HG02884 (cell line): ENCODE measurements around the gene GLS.
"Not testable (repeated sequence)": the region's sequence is repeated elsewhere in the genome, so short reads cannot be mapped to it uniquely, and the experiment has no call there.

Experiments
- ATAC-seq: cut with Tn5 transposase; IDR thresholded peaks from one replicate; pipeline ENCODE4 v1.9.1; 2021; ENCODE audit warnings: mild to moderate bottlenecking, moderate library complexity; ENCODE audit not compliant: unreplicated experiment

Gene GLS

DNA sequence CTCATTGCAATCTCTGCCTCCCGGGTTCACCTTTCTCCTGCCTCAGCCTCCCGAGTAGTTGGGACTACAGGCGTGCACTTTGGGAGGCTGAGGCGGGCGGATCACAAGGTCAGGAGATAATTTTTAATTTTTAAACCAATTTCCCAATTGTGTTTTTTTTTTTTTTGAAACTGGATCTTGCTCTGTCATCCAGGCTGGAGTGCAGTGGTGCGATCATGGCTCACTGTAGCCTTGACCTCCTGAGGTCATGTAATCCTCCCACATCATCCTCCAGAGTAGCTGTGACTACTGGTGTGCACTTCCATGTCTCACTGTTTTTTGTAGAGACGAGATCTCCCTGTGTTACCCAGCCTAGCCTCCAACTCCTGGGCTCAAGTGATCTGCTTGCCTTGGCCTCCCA, 49.3 kb downstream of the GLS start:
- no peak for ATAC-seq

DNA sequence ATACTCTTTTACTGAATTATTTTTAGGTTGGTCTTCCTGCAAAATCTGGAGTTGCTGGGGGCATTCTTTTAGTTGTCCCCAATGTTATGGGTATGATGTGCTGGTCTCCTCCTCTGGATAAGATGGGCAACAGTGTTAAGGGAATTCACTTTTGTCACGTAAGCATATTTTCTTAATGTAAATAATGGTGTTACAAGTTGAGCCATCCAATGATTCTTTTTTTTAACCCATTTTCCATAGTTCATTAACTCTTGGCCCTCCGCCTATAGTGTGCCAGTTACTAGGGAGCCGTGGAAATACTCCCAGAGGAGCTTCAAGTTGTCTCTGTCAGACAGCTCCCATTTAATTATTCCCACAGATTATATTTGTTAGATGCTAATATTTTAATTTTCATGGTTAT, 49.8 kb downstream of the GLS start:
- no peak for ATAC-seq

DNA sequence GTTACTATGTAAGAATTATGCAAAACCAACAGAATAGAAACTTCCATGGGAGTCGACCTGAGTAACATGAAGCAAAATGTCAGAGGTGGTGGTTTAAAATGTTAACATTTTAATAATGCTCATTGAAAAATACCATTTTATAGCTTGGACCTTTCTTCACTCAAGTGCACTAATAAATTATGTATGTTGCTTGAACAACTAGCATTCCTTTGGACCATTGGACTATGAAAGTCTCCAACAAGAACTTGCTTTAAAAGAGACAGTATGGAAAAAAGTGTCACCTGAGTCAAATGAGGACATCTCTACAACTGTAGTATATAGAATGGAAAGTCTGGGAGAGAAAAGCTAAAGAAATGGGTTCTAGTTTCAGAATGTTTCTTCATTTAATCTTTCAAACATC, 51.9 kb downstream of the GLS start:
- ATAC-seq = no peak

DNA sequence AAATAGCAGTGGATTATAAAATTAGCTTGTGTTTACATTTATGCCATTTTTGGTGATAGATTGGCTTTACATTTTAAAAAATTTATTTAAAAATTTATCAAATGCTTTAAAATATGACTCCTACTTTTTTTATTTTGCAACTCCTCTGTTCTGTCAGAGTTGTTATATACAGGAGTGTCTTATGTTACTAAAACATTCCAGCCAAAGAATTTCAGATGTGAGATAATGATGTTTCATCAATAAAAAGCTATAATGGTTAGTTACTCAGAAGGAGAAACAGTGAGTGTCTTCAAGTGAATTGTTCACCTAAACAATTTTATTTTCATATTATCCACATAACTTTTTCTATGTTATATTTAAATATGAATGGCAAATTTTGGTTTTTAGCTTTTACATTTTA, 52.7 kb downstream of the GLS start:
- no peak for ATAC-seq

DNA sequence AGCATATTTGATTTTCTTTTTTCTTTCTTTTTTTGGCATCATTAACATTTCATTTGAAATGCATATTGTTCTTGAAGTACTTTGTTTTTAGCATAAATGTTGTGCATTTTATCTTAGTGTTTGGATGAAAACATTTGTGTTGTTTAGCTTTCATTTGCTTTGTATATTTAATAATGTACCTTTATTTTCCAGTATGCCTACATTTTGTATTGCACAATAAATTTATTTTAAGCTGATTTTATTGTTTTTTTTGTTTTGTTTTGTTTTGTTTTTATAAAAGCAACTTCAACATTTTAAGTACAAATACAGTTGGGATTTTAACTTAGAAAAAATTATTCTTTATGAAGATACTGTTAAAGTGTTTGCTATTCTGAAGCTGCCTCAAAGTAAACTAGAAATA, 54.4 kb downstream of the GLS start:
- no peak for ATAC-seq

DNA sequence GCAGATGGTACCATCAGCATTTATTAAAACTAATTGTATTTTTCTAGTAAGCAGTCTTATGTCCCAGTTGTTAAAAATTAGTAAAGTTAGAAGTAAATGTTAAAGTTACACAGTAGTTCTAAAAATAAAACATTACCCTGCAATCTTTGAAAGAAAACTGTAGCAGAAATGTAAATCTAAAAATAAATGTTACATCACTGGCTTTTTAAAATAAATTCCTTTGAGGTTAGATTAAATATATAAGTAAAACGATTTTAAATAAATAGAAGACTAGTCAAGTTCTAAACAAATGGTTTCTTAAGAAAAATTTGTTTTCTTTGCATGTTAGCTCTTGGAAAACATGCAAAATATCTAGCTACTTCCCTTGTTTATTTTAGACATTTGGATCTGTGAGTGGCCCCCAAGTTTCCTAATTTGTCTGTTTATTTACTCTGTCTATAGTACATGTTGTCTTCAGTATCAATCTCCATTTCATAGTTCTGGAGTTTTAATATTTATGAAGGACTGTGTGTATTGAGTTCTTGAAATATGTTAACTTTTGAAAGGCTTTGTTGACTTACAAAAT, 58.2 kb downstream of the GLS start:
- ATAC-seq = no peak

DNA sequence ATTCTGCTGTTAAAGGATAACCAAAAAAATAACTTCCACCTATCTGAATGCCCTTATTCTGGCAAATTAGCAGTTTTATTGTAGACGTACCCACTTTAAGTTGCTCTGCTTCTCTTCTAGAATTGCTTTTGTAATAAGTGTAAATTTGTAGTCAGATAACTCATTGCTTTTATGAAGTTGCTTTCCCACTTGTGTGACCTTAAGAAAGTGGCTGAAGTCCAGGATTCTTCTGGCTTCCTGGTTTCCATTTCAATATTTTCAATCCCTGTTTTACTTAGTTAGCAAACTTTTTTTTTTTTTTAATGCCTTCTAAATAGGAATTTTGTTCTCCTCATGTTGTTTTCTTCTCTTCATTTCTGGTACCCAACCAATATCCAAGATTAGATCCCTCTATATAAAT, 59.8 kb downstream of the GLS start:
- no peak for ATAC-seq

DNA sequence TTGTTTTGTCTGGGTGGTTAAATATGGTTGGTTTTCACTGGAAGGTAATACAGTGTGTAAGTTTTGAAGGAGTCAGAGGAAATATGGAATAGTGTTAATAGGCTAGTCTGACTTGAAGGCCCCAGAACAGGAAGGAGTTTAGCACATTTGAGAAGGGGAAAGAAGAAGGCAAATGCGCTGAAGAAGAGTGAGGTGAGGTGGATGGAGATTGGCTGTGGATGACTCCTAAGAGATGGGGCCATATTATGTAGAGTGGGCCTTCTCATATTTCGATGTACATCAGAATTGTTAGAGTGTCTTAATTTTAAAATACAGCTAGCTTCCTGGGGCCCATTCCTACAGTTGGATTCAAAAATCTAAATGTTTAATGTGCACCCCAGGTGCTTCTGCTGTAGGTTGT, 61.0 kb downstream of the GLS start:
- no peak for ATAC-seq

DNA sequence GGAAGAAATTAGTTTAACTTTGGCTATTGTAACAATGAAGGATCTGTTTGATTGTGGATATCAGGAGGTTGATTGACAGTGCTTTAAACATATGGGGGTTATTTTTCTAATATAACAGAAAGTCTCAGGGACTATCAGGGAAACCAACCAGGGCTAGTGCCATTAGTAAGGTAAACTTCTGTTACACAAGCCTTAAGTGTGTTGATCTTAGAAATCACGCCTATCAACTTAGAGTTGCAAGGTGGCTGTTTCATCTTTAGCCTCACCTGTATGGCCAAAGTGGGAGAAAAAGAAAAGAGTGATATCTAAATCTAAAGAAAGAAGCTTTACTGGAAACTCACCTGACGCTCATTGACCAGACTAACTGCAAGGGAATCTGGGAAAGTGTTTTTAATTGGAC, 62.1 kb downstream of the GLS start:
- no peak for ATAC-seq

DNA sequence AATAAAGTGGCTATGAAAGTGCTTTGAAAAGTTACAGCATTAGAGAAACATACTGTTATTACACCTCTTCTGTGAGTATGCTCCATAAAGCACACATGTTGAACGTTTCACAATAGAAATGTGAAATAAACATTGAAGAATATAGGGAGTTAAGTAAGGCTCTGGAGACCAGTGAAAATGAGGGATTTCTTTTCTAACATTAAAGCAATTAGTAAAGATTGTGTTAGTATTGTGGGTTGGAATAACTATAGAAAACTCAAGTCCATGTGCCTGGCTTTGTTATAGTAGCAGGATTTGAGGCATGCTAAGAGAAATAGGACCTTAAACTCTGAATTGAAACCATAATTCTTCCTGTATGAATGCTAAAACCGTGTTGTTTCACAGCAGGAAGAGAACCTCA, 63.1 kb downstream of the GLS start:
- no peak for ATAC-seq

DNA sequence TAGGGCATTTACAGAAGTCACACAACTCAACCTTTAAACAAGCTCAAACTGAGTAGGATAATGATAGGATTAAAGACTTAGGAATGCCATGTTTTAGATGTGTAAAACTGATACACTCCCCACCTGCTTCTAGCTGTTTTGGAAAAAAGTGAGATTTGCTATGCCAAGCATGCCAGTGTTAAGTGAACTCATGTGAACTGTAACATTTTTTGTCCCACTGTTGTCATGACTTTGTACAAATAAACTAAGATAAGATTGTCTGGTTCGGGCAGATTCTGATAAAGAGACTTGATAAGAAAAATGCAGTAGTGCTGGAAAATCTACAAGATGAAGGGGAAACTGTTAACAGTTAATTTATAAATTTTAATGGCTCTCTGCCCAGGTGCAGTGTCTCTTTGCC, 66.5 kb downstream of the GLS start:
- ATAC-seq = no peak

DNA sequence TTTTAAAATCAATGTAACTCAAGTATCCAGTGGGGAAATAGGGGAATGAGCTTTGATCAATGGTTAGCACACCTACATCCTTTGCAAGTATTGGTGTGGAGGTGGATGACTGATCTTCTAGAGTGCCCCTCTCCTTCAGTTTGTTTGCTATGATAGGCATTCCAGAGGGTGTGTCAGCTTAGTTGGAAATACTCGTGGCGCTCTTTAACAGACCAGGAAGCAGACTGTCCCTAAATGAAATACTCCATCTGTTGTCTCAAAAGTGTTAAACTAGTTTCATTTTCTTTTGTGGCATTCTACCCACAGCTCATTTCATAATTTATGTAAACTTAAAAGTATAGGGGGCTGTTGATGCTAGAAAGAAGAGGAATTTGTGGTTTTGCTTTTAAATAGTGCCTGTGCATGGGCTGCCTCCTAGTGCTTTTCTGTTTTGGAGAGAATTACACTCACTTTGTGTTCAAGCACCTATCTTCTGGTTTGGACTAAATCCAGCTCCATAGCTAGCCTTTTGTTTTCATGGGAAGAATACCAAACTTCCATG, 67.2 kb downstream of the GLS start:
- peak; percentile 65 for ATAC-seq

DNA sequence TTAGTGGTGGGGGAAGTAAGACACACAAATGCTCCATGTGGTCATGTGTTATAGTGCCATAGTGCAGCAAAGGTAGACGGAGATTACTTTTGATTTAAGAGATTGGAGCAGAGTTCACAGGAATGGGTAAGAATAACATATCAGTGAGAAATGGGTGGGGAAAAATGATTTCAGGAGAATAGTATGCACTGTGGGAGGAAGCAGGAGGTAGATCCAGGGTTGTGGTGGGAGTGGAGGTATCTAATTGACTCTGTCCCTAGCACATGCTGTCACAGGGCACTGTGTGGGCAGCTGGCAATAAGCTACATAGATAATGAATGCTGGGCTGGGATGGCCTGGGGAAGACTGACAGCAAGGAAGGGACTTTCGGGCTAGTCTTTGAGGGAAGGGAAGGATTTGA, 68.0 kb downstream of the GLS start:
- no peak for ATAC-seq

DNA sequence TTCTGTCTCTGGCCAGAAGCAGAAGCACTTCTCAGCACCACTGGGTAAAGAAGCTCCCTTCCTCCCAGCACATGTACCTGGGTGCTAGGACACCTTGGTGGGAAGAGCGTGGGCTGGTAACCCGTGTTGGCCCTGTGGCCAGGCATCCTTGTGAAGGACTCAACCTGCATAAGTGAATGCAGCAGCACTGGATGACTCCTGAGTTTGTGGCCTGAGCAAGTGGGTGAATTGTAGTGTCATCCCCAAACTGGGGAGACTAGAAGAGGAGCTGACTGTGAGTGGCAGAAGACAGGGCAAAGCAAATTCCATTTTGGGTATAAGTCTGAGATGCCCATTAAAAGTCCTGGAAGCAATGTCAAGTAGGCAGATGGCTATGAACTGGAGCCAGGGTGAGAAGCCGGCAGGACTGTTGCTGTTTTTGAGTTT, 70.0 kb downstream of the GLS start:
- no peak for ATAC-seq

DNA sequence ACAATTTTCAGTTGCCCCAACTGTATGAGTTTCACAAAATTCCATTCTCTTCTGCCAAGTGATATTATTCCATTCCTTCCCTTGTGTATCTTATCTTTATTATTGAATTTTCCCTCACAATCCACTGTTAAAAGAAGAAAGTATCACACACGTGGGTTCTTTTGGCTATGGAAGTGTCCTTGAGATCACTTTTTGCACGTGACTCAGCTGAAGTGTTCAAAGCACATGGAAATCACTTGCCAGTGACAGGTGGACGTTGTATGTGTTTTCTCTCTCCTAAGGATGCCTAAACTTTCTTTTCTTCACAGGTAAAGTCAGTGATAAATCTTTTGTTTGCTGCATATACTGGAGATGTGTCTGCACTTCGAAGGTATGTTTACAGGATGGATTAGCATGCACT, 72.6 kb downstream of the GLS start:
- no peak for ATAC-seq

DNA sequence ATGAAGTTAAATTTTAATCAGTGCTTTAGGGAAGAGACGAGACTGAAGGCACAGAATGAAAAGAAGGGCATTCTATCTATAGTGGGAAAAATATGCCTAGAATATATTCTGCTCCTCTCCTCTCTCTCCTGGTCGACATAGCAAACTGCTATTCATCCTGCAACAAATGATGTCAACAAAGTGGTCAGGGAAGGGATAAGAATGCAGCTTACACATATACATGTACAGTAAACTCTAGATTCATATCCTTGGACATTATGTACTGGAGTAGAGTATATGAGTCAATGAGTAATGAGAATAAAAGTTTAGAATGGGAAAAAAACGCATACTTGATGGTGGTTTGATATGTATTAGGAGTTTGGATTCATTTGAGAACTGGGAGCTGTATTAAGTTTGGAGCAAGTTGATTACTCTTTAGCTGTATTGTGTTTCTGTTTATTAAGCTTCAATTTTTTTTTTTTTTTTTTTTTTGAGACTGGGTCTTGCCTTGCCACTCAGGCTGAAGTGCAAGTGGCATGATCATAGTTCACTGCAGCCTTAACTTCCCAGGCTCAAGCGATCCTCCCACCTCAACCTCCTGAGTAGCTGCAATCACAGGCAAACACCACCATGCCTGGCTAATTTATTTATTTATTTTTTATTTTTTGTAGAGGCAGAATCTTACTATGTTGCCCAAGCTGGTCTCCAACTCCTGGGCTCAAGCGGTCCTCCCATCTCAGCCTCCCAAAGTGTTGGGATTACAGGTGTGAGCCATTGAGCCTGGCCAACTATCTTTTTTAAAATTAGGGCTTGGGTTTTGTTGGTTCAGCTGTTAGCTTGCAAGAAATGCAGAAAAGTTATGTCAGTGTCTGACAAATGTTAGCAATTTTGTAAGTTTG, 79.5 kb downstream of the GLS start:
- no peak for ATAC-seq

DNA sequence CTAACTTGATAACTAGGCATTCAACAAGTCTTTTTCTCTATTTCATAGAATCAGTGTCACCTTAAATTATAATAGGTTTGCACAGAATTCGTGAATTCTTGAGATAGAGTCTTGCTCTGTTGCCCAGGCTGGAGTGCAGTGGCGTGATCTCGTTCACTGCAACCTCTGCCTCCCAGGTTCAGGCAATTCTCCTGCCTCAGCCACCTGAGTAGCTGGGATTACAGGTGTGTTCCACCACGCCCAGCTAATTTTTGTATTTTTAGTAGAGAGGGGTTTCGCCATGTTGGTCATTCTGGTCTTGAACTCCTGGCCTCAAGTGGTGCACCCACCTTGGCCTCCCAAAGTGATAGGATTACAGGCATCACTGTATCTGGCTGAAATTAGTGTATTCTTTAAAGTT, 80.5 kb downstream of the GLS start:
- not testable (repeated sequence) for ATAC-seq

DNA sequence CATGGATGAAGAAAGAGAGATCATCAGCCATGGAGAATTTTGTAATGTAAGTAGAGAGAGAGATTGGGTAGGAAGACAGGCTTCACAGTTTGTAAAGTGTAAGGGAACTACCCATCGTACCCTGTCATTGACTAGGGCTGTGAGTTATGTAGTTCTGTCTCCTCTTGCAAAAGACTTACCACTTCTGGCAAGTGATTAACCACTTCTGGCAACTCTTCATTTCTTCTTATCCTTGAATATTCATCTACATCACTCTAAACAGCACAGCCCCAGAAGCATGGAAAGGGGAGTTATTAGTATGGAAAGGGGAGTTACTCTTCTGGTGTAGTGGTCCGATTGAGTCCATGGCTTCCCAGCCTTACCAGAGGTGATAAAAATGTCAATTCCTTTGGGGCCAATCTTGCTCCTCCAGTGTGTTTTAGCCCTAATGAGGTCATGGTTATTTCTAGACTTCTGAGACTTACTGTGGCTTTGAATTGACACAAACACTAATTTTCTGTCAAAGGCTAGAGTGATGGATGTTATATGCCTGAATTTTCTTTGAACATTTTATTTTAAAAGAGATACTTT, 81.4 kb downstream of the GLS start:
- no peak for ATAC-seq

DNA sequence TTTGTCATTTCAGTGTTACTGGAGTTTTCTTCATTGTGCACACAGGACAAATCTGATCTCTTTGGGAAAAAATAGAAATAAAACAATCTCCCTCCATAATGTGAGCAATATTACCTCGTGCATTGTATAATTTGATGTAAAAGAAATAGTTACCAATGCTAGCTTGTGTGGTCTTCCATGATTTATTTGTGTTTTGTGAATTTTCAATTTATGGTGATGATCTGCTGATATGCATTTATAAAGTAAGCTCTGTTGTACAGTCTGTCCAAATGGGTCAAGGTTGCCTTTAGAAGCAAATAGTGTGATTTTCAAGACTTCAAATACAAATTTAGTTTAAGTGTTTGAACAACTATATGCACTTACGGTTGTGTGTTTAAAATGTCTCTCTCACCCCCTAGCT, 82.5 kb downstream of the GLS start:
- ATAC-seq = no peak

DNA sequence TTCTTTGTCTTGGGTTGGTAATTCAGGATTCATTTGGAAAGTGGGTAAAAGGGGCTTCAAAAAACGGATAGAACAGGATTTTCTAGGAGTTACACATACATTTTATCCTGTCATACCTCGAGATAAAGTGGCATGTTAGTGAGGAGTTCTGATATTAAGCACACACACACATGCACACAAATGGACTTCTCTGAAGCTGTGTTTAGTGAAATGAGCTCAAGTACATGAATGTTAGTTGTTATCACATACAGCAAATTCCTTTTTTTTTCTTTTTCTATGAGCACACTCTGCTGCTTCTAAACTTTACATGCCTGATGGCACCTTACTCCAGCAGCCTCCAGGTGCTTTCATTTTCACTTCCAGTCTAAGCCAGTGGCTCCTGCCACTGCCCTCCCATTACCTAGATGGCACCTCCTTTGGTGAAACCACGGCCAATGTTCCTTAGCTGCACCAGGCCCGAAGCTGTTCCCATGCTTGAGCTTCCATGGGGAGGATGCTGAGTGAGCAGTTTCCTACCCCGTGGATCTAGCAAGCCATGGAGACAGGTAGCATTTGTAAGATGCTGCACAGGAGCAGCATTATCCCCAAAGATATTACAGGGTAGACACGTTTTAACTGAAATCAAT, 83.7 kb downstream of the GLS start:
- no peak for ATAC-seq

DNA sequence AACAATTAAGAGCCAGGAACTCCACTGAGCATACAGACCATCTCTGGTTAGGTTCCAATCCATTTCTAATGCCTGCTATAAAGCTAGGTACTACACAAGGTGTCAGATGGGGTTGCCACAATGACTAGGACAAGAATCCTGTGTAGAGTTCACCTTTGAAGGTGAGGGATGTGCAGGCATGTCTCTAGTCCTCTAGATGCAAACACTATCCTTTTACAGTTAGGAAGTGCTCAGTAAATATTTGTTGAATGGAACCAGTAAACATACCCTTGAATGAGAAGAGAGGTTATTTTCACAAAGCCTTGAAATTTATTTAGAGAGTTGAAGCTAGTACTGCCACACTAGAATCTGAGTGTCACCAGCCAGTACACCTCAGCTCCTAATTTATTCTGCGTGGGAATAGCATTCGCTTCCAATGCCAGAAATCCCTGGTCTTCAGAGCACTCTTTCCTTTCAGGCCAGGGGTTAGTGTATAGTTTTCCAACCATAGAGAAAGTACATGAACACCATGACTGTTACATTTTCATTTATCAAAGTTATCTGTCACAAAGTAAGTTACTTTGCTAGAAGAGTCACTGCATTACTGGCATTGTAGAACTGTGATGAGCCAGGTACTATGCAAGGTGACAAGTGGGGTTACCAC, 85.1 kb downstream of the GLS start:
- no peak for ATAC-seq
